HCT116 (cell line): ENCODE measurements around the gene DIP2A. TPM values are rescaled to one million over a fixed set of nuclear protein-coding genes. Genes with fewer than 3 reads are reported as not detected.

Experiments used
- ATAC-seq: fragments of 200-7000 bp; cut with Tn5 transposase; 2 replicates; pipeline ENCODE4 v1.9.1; 2020; ENCODE audit warnings: mild to moderate bottlenecking, moderate library complexity
- BruUV-seq: library from RNA; stranded (reverse); fragments of 400-500 nt; replicated peaks from 2 replicates; lab custom pipeline; 2021; lab: Mats Ljungman, UMichigan
- CTCF ChIA-PET: fragments of 300-600 bp; sonication (Branson Sonifier 250); formaldehyde crosslinking; loops from one replicate; lab custom pipeline; 2021; ENCODE audit warnings: antibody characterized with exemption; lab: Charles Lee
- POLR2A ChIA-PET: fragments of 300-600, 350-600 bp; sonication (Branson Sonifier 250); formaldehyde crosslinking; loops from one replicate; lab custom pipeline; 2021; ENCODE audit warnings: antibody characterized with exemption; lab: Charles Lee
- RAD21 ChIA-PET, 2 experiments: fragments of 300-600 bp; sonication (Branson Sonifier 250); formaldehyde crosslinking; loops; one replicate each; lab custom pipeline; 2023; ENCODE audit warnings: low total read pairs in 2 of 2; ENCODE audit not compliant: uncharacterized antibody in 2 of 2, unreplicated experiment in 2 of 2, low non-redundant PET in 1 of 2; lab: Charles Lee
- DNase-seq: peaks from one replicate; pipeline ENCODE4 v3.0.0-alpha.2; 2010; ENCODE audit warnings: low read depth, low spot score
- H2AFZ ChIP-seq: fragments of 200-600 bp; shearing (Covaris generic), sonication (generic); 2 replicates; pipeline ENCODE4 v1.6.1; 2017; ENCODE audit warnings: low read depth, mixed run types, mixed read lengths, antibody characterized with exemption, low read length; ENCODE audit not compliant: poor library complexity, severe bottlenecking
- H3K27ac ChIP-seq: 2 replicates; pipeline ENCODE4 v1.5.1; 2012; ENCODE audit warnings: low read depth, low read length
- H3K27me3 ChIP-seq: fragments of 200-600 bp; sonication (generic); 2 replicates; pipeline ENCODE4 v1.6.1; 2016; ENCODE audit warnings: mixed run types, low read length, mixed read lengths; ENCODE audit not compliant: insufficient read depth
- H3K36me3 ChIP-seq, 2 experiments: fragments of 200-500 bp in 1 of 2; fragments of 200-600 bp in 1 of 2; sonication (Bioruptor generic) in 1 of 2; sonication (generic) in 1 of 2; 2 replicates each; pipeline versions ENCODE4 v1.5.1 to v1.6.1; 2014 to 2016; ENCODE audit warnings: low read length in 2 of 2, inconsistent platforms in 1 of 2, mixed read lengths in 1 of 2, mixed run types in 1 of 2; ENCODE audit not compliant: insufficient read depth in 2 of 2, control insufficient read depth in 1 of 2
- H3K4me1 ChIP-seq, 2 experiments: fragments of 200-600 bp in 1 of 2; sonication (generic) in 1 of 2; 2 replicates each; pipeline versions ENCODE4 v1.5.1 to v1.6.1; 2012 to 2017; ENCODE audit warnings: low read length in 2 of 2, inconsistent platforms in 1 of 2, mild to moderate bottlenecking in 1 of 2, mixed read lengths in 1 of 2, mixed run types in 1 of 2, moderate library complexity in 1 of 2; ENCODE audit not compliant: insufficient read depth in 2 of 2, control insufficient read depth in 1 of 2
- H3K4me2 ChIP-seq: fragments of 200-600 bp; sonication (generic); 2 replicates; pipeline ENCODE4 v1.6.1; 2017; ENCODE audit warnings: mixed run types, low read length, mixed read lengths
- H3K4me3 ChIP-seq, 2 experiments: fragments of 200-600 bp in 1 of 2; sonication (generic) in 1 of 2; replicated peaks in 1 of 2; 2 replicates each; pipeline ENCODE4 v1.5.1; 2011 to 2016; ENCODE audit warnings: low read length in 2 of 2, control low read depth in 1 of 2, low read depth in 1 of 2, mild to moderate bottlenecking in 1 of 2, mixed read lengths in 1 of 2, mixed run types in 1 of 2
- H3K79me2 ChIP-seq: fragments of 200-600 bp; sonication (generic); 2 replicates; pipeline ENCODE4 v1.6.1; 2017; ENCODE audit warnings: mild to moderate bottlenecking, mixed run types, low read length, moderate library complexity, mixed read lengths; ENCODE audit not compliant: insufficient read depth
- H3K9ac ChIP-seq: fragments of 200-600 bp; sonication (generic); 2 replicates; pipeline ENCODE4 v1.6.1; 2016; ENCODE audit warnings: low read length, mixed read lengths
- H3K9me2 ChIP-seq: fragments of 200-600 bp; sonication (generic), shearing (Covaris generic); 2 replicates; pipeline ENCODE4 v1.6.1; 2017; ENCODE audit warnings: mixed run types, mild to moderate bottlenecking, moderate library complexity; ENCODE audit not compliant: insufficient read depth
- H3K9me3 ChIP-seq, 2 experiments: fragments of 200-500 bp in 1 of 2; fragments of 200-600 bp in 1 of 2; sonication (Bioruptor generic) in 1 of 2; sonication (generic) in 1 of 2; 2 replicates each; pipeline ENCODE4 v1.6.1; 2014 to 2017; ENCODE audit warnings: low read length in 2 of 2, mixed read lengths in 2 of 2, inconsistent platforms in 1 of 2, low read depth in 1 of 2, mild to moderate bottlenecking in 1 of 2, mixed run types in 1 of 2, moderate library complexity in 1 of 2; ENCODE audit not compliant: control insufficient read depth in 1 of 2, insufficient read depth in 1 of 2
- H4K20me1 ChIP-seq: fragments of 200-600 bp; sonication (generic), shearing (Covaris generic); 2 replicates; pipeline ENCODE4 v1.6.1; 2017; ENCODE audit warnings: mixed run types, mild to moderate bottlenecking, moderate library complexity; ENCODE audit not compliant: insufficient read depth
- CBX3 ChIP-seq: IDR thresholded peaks from 2 replicates; pipeline ENCODE4 v1.6.1; 2012; ENCODE audit warnings: low read depth
- EGR1 ChIP-seq: IDR thresholded peaks from 2 replicates; pipeline ENCODE4 v1.6.1; 2012; ENCODE audit warnings: low read depth
- ELF1 ChIP-seq: IDR thresholded peaks from 2 replicates; pipeline ENCODE4 v1.6.1; 2012; ENCODE audit warnings: low read depth, borderline replicate concordance
- JUND ChIP-seq: IDR thresholded peaks from 2 replicates; pipeline ENCODE4 v1.6.1; 2012
- POLR2AphosphoS5 ChIP-seq: IDR thresholded peaks from 2 replicates; pipeline ENCODE4 v1.6.1; 2011; ENCODE audit warnings: mild to moderate bottlenecking, low read depth, low read length, moderate library complexity
- RAD21 ChIP-seq: IDR thresholded peaks from 2 replicates; pipeline ENCODE4 v1.6.1; 2012; ENCODE audit warnings: low read depth, mild to moderate bottlenecking
- SP1 ChIP-seq: IDR thresholded peaks from 2 replicates; pipeline ENCODE4 v1.6.1; 2012; ENCODE audit warnings: low read depth
- TCF7L2 ChIP-seq: IDR thresholded peaks from 2 replicates; pipeline ENCODE4 v1.7.0; 2011; ENCODE audit warnings: borderline replicate concordance, inconsistent platforms; ENCODE audit not compliant: insufficient read depth, insufficient read length; ENCODE audit errors: extremely low read depth
- ZFX ChIP-seq: fragments of 450-650 bp; IDR thresholded peaks from 2 replicates; pipeline ENCODE4 v1.6.1; 2017
- ZNF274 ChIP-seq: fragments of 200-500 bp; sonication (Bioruptor generic); IDR thresholded peaks from 2 replicates; pipeline ENCODE4 v1.6.1; 2014; ENCODE audit warnings: mild to moderate bottlenecking, low read depth, low read length, inconsistent platforms
- intact Hi-C: fragments of 100-400 bp; cut with micrococcal nuclease; formaldehyde crosslinking; loops from 2 replicates; pipeline ENCODE4 v1.10.0; 2022
- total RNA-seq: library from RNA; stranded (reverse); gene quantifications from one replicate; pipeline ENCODE4 v1.2.1, GENCODE V29; 2021; ENCODE audit not compliant: unreplicated experiment
- TF ChIP-seq, protein P1 (sequence below): IDR thresholded peaks from 2 replicates; pipeline ENCODE4 v1.6.1; 2011; ENCODE audit warnings: mild to moderate bottlenecking, low read length, moderate library complexity; ENCODE audit not compliant: insufficient replicate concordance; ENCODE audit errors: extremely low read depth
- TF ChIP-seq, protein P2 (sequence below): IDR thresholded peaks from 2 replicates; pipeline ENCODE4 v1.6.1; 2012
- TF ChIP-seq, protein P3 (sequence below): IDR thresholded peaks from 2 replicates; pipeline ENCODE4 v1.6.1; 2012

Gene DIP2A
- total RNA-seq, 1 experiment from 2014 or later, result 39.9 TPM

DNA sequence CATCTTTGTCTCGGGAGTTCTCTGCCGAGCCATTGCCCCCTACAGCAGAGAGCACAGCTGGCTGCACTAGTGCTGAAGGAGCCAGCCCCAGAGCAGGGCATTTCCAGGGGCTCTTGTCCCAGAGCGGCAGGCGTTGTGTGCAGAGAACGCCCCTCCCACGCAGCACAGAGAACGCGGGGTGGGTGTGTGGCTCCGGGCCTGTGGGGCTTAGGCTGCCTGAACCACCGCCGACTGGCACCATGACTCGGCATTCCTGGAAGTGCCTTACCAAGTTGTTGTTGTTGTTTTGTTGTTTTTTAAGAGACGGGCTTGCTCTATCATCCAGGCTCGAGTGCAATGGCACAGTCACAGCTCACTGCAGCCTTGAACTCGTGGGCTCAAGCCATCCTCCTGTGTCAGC lies 15.8 kb upstream of the DIP2A start:
- RAD21 ChIA-PET, result no interaction called here
- no TSS peak for BruUV-seq
- TF ChIP-seq JUND (no peak), ELF1 (no peak), ZFX (no peak), ZNF274 (no peak), POLR2AphosphoS5 (no peak), SP1 (no peak), TCF7L2 (no peak), RAD21 (no peak), CBX3 (no peak), EGR1 (no peak)
- TF ChIP-seq, protein P1, sequence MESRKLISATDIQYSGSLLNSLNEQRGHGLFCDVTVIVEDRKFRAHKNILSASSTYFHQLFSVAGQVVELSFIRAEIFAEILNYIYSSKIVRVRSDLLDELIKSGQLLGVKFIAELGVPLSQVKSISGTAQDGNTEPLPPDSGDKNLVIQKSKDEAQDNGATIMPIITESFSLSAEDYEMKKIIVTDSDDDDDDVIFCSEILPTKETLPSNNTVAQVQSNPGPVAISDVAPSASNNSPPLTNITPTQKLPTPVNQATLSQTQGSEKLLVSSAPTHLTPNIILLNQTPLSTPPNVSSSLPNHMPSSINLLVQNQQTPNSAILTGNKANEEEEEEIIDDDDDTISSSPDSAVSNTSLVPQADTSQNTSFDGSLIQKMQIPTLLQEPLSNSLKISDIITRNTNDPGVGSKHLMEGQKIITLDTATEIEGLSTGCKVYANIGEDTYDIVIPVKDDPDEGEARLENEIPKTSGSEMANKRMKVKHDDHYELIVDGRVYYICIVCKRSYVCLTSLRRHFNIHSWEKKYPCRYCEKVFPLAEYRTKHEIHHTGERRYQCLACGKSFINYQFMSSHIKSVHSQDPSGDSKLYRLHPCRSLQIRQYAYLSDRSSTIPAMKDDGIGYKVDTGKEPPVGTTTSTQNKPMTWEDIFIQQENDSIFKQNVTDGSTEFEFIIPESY, result no peak
- TF ChIP-seq, protein P2, sequence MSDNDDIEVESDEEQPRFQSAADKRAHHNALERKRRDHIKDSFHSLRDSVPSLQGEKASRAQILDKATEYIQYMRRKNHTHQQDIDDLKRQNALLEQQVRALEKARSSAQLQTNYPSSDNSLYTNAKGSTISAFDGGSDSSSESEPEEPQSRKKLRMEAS, result no peak
- TF ChIP-seq, protein P3, sequence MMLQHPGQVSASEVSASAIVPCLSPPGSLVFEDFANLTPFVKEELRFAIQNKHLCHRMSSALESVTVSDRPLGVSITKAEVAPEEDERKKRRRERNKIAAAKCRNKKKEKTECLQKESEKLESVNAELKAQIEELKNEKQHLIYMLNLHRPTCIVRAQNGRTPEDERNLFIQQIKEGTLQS, result no peak
- H2AFZ ChIP-seq, result no peak overlapping the region
- no peaks in the 10 kb centered on the region for H3K79me2 ChIP-seq
- intact Hi-C loops, result no loop called here
- no peak overlapping the region for H3K9ac ChIP-seq
- no peak for ATAC-seq
- CTCF ChIA-PET, result no interaction called here
- no peaks in the 10 kb centered on the region for H3K4me1 ChIP-seq
- POLR2A ChIA-PET, result no interaction called here
- no peak overlapping the region for H3K4me2 ChIP-seq
- no peak overlapping the region for H3K4me3 ChIP-seq
- no peaks in the 10 kb centered on the region for H3K27me3 ChIP-seq
- H3K9me2 ChIP-seq, result no peaks in the 10 kb centered on the region
- no peaks in the 10 kb centered on the region for H3K9me3 ChIP-seq
- H3K36me3 ChIP-seq, result peaks cover 25 to 36% of the 10 kb centered on the region in 2 experiments
- no peaks in the 10 kb centered on the region for H4K20me1 ChIP-seq
- H3K27ac ChIP-seq, result no peak overlapping the region
- no peak for DNase-seq
